Esophagus muscularis mucosa (tissue), 3 donors: Measurements from ENCODE around the gene NDUFB2.

ENCODE experiments used
- POLR2A ChIP-seq: fragments of 450-650 bp; IDR thresholded peaks from one replicate; pipeline ENCODE4 v1.6.1; 2017; ENCODE audit warnings: antibody characterized with exemption, moderate library complexity, mild to moderate bottlenecking, low read depth
- TF ChIP-seq, protein P1 (sequence below), 3 experiments: fragments of 200-600 bp in 2 of 3; fragments of 450-650 bp in 1 of 3; sonication (generic) in 2 of 3; IDR thresholded peaks; one replicate each; pipeline ENCODE4 v1.5.1; 2017 to 2019; ENCODE audit warnings: antibody characterized with exemption in 3 of 3, mild to moderate bottlenecking in 2 of 3, moderate library complexity in 1 of 3

DNA sequence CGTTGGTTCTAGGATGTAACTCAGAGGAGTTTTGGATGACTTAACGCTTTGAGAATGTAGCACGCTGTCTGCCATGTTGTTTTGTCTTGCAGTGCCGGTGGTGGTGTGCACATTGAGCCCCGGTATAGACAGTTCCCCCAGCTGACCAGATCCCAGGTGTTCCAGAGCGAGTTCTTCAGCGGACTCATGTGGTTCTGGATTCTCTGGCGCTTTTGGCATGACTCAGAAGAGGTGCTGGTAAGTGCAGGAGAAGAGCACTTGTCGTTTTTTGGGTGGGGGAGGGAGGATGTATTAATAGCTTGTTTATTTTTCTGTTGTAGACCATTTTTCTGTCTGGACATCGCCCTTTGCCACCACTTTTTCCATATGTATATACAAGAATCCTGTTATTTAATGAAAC, 6.3 kb downstream of the NDUFB2 start:
- TF ChIP-seq POLR2A = no peak
- TF ChIP-seq, protein P1, sequence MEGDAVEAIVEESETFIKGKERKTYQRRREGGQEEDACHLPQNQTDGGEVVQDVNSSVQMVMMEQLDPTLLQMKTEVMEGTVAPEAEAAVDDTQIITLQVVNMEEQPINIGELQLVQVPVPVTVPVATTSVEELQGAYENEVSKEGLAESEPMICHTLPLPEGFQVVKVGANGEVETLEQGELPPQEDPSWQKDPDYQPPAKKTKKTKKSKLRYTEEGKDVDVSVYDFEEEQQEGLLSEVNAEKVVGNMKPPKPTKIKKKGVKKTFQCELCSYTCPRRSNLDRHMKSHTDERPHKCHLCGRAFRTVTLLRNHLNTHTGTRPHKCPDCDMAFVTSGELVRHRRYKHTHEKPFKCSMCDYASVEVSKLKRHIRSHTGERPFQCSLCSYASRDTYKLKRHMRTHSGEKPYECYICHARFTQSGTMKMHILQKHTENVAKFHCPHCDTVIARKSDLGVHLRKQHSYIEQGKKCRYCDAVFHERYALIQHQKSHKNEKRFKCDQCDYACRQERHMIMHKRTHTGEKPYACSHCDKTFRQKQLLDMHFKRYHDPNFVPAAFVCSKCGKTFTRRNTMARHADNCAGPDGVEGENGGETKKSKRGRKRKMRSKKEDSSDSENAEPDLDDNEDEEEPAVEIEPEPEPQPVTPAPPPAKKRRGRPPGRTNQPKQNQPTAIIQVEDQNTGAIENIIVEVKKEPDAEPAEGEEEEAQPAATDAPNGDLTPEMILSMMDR (IDR thresholded peaks at IDR 0.05) = no peak
